Caco-2 (cell line): ENCODE data around the gene XRN2. TPM values are rescaled to one million over a fixed set of nuclear protein-coding genes. Genes with fewer than 3 reads are reported as not detected.

Source experiments
- BruUV-seq: library from RNA; stranded (reverse); fragments of 400-500 nt; replicated peaks from 2 replicates; lab custom pipeline; 2021; lab: Mats Ljungman, UMichigan
- CTCF ChIA-PET: fragments of 300-600 bp; sonication (Branson Sonifier 250); formaldehyde crosslinking; loops from one replicate; lab custom pipeline; 2022; ENCODE audit warnings: antibody characterized with exemption; lab: Charles Lee
- POLR2A ChIA-PET: fragments of 300-600 bp; sonication (Branson Sonifier 250); formaldehyde crosslinking; loops from one replicate; lab custom pipeline; 2022; ENCODE audit warnings: antibody characterized with exemption; lab: Charles Lee
- DNase-seq, 2 experiments: peaks; one replicate each; pipeline versions ENCODE4 v3.0.0 to v3.0.0-alpha.2; 2020 to 2022
- H3K27me3 ChIP-seq: replicated peaks from 2 replicates; pipeline ENCODE4 v1.6.0; 2011; ENCODE audit warnings: low read length; ENCODE audit not compliant: control insufficient read depth, insufficient read depth
- H3K36me3 ChIP-seq: 2 replicates; pipeline ENCODE4 v1.5.1; 2011; ENCODE audit warnings: low read length; ENCODE audit not compliant: control insufficient read depth, insufficient read depth
- H3K4me1 ChIP-seq: fragments of 250-450 bp; sonication (Bioruptor Pico); 2 replicates; pipeline ENCODE4 v1.5.1; 2020; ENCODE audit warnings: mild to moderate bottlenecking
- H3K4me3 ChIP-seq: 2 replicates; pipeline ENCODE4 v1.5.1; 2011; ENCODE audit warnings: low read depth, mild to moderate bottlenecking, control low read depth, low read length
- H3K9me3 ChIP-seq: fragments of 250-450 bp; sonication (Bioruptor Pico); 2 replicates; pipeline ENCODE4 v1.5.1; 2020; ENCODE audit warnings: mild to moderate bottlenecking, moderate library complexity
- H3K27ac Mint-ChIP-seq: one replicate; pipeline ENCODE4 v1.8.0; 2022; ENCODE audit warnings: mixed read lengths; ENCODE audit not compliant: unreplicated experiment
- H3K27me3 Mint-ChIP-seq: one replicate; pipeline ENCODE4 v1.8.0; 2022; ENCODE audit warnings: mixed read lengths; ENCODE audit not compliant: insufficient read depth, unreplicated experiment
- H3K36me3 Mint-ChIP-seq: one replicate; pipeline ENCODE4 v1.8.0; 2022; ENCODE audit warnings: mild to moderate bottlenecking, mixed read lengths; ENCODE audit not compliant: insufficient read depth, unreplicated experiment
- H3K4me1 Mint-ChIP-seq: one replicate; pipeline ENCODE4 v1.8.0; 2022; ENCODE audit warnings: low read depth, mixed read lengths; ENCODE audit not compliant: unreplicated experiment
- H3K4me3 Mint-ChIP-seq: one replicate; pipeline ENCODE4 v1.8.0; 2022; ENCODE audit warnings: mild to moderate bottlenecking, moderate library complexity, mixed read lengths; ENCODE audit not compliant: unreplicated experiment
- H3K9me3 Mint-ChIP-seq: one replicate; pipeline ENCODE4 v1.8.0; 2022; ENCODE audit warnings: mixed read lengths; ENCODE audit not compliant: unreplicated experiment
- CTCF ChIP-seq, 2 experiments: fragments of 200-600 bp in 1 of 2; IDR thresholded peaks; 1 replicate in 1 of 2; 2 replicates in 1 of 2; pipeline versions ENCODE4 v1.5.1 to v1.8.0; 2011 to 2022; ENCODE audit warnings: antibody characterized with exemption in 1 of 2, control low read depth in 1 of 2, inconsistent platforms in 1 of 2, low read depth in 1 of 2, low read length in 1 of 2, mild to moderate bottlenecking in 1 of 2, moderate library complexity in 1 of 2; ENCODE audit not compliant: insufficient read depth in 1 of 2, severe bottlenecking in 1 of 2, unreplicated experiment in 1 of 2
- intact Hi-C: fragments of 100-400 bp; cut with micrococcal nuclease; formaldehyde crosslinking; loops from one replicate; pipeline ENCODE4 v1.10.0; 2022; ENCODE audit not compliant: unreplicated experiment
- total RNA-seq: library from RNA; stranded (reverse); gene quantifications from 2 replicates; pipeline ENCODE4 v1.2.3, GENCODE V29; 2022

The XRN2 gene
- total RNA-seq, 1 experiment from 2014 or later: 86.3 TPM

- no peak for DNase-seq
- Histone ChIP-seq H3K36me3 (no peaks in the 10 kb centered on the region; the same call in none of the 2 replicates), H3K4me3 (no peak overlapping the region), H3K9me3 (no peaks in the 10 kb centered on the region), H3K27me3 (no peaks in the 10 kb centered on the region), H3K4me1 (no peaks in the 10 kb centered on the region)
- Mint-ChIP-seq H3K9me3 (no peaks in the 10 kb centered on the region), H3K36me3 (peaks cover 58% of the 10 kb centered on the region), H3K4me1 (no peaks in the 10 kb centered on the region), H3K27ac (no peak overlapping the region), H3K27me3 (no peaks in the 10 kb centered on the region), H3K4me3 (no peak overlapping the region)
- intact Hi-C loops: no loop called here
- TF ChIP-seq CTCF (IDR thresholded peaks at IDR 0.05; ENCODE audit: insufficient read depth in 1 of 2, low read depth in 1 of 2, low read length in 1 of 2, severe bottlenecking in 1 of 2, unreplicated experiment in 1 of 2): no peak
- ChIA-PET CTCF (no interaction called here), POLR2A (no interaction called here)
- no TSS peak for BruUV-seq
These were observed 41.2 kb downstream of the XRN2 start for GRCh38 chr20:21344206-21344900.

GRCh38 chr20:21344961-21345360 lies 41.8 kb downstream of the XRN2 start:
- Mint-ChIP-seq H3K4me1 (no peaks in the 10 kb centered on the region), H3K36me3 (peaks cover 57% of the 10 kb centered on the region), H3K4me3 (no peak overlapping the region), H3K27me3 (no peaks in the 10 kb centered on the region), H3K9me3 (no peaks in the 10 kb centered on the region), H3K27ac (no peak overlapping the region)
- Histone ChIP-seq H3K4me3 (no peak overlapping the region), H3K9me3 (no peaks in the 10 kb centered on the region), H3K4me1 (no peaks in the 10 kb centered on the region), H3K27me3 (no peaks in the 10 kb centered on the region), H3K36me3 (no peaks in the 10 kb centered on the region; the same call in none of the 2 replicates)
- no peak for DNase-seq
- BruUV-seq: no TSS peak
- TF ChIP-seq CTCF (IDR thresholded peaks at IDR 0.05; ENCODE audit: insufficient read depth in 1 of 2, low read depth in 1 of 2, low read length in 1 of 2, severe bottlenecking in 1 of 2, unreplicated experiment in 1 of 2): no peak
- intact Hi-C loops: no loop called here
- ChIA-PET POLR2A (no interaction called here), CTCF (no interaction called here)

GRCh38 chr20:21352703-21353102 lies 49.6 kb downstream of the XRN2 start:
- peaks cover 3% of the 10 kb centered on the region; the same call in 1 of the 2 replicates for H3K4me1 ChIP-seq
- no TSS peak for BruUV-seq
- intact Hi-C loops: no loop called here
- no peak for DNase-seq
- H3K36me3 ChIP-seq: no peaks in the 10 kb centered on the region
- peaks cover 25% of the 10 kb centered on the region for H3K36me3 Mint-ChIP-seq
- H3K27me3 ChIP-seq: no peaks in the 10 kb centered on the region
- no peak overlapping the region for H3K27ac Mint-ChIP-seq
- no peak for TF ChIP-seq CTCF (IDR thresholded peaks at IDR 0.05; ENCODE audit: insufficient read depth in 1 of 2, low read depth in 1 of 2, low read length in 1 of 2, severe bottlenecking in 1 of 2, unreplicated experiment in 1 of 2)
- ChIA-PET POLR2A (interaction anchor here (1.0 kb wide), 1 partner anchor 49 kb away, joined by 4 read pairs; the partner anchor contains the start of gene XRN2), CTCF (interaction anchor here (0.5 to 1.1 kb wide), 2 partner anchors 49 to 228 kb away, joined by 4 to 6 read pairs; partner anchors contain the start of gene XRN2)
- H3K9me3 ChIP-seq: no peaks in the 10 kb centered on the region
- no peak overlapping the region for H3K4me3 Mint-ChIP-seq
- H3K4me1 Mint-ChIP-seq: no peaks in the 10 kb centered on the region
- H3K27me3 Mint-ChIP-seq: no peaks in the 10 kb centered on the region
- no peak overlapping the region for H3K4me3 ChIP-seq
- H3K9me3 Mint-ChIP-seq: no peaks in the 10 kb centered on the region
